ENCODE measurements around the gene OSBPL3.

- TF ChIP-seq, protein P1, sequence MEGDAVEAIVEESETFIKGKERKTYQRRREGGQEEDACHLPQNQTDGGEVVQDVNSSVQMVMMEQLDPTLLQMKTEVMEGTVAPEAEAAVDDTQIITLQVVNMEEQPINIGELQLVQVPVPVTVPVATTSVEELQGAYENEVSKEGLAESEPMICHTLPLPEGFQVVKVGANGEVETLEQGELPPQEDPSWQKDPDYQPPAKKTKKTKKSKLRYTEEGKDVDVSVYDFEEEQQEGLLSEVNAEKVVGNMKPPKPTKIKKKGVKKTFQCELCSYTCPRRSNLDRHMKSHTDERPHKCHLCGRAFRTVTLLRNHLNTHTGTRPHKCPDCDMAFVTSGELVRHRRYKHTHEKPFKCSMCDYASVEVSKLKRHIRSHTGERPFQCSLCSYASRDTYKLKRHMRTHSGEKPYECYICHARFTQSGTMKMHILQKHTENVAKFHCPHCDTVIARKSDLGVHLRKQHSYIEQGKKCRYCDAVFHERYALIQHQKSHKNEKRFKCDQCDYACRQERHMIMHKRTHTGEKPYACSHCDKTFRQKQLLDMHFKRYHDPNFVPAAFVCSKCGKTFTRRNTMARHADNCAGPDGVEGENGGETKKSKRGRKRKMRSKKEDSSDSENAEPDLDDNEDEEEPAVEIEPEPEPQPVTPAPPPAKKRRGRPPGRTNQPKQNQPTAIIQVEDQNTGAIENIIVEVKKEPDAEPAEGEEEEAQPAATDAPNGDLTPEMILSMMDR (IDR thresholded peaks at IDR 0.05 in 4 of 5, conservative IDR thresholded peaks at IDR 0.05 in 1 of 5) = no peak
- TF ChIP-seq POLR2A (IDR thresholded peaks at IDR 0.05) = no peak
Measured at GRCh38 chr7:24864214-24864817, 115.7 kb downstream of the OSBPL3 start.

All from gastrocnemius medialis (tissue), 4 donors.